Mesenchymal stem cell (in vitro differentiated cells and primary cell): Measurements from ENCODE around the gene ATG7.
"Not testable (repeated sequence)": the region's sequence is repeated elsewhere in the genome, so short reads cannot be mapped to it uniquely, and the experiment has no call there.

ENCODE experiments used
- DNase-seq: peaks from one replicate; pipeline ENCODE4 v3.0.0-alpha.2; 2013
- H2AFZ ChIP-seq: one replicate; pipeline ENCODE4 v1.6.1; 2013; ENCODE audit warnings: low read depth, mild to moderate bottlenecking, control low read depth, inconsistent platforms, low read length, moderate library complexity
- H2AK5ac ChIP-seq: 2 replicates; pipeline ENCODE4 v1.6.1; 2013; ENCODE audit warnings: low read length, moderate library complexity, mild to moderate bottlenecking, inconsistent platforms; ENCODE audit not compliant: severe bottlenecking
- H2BK120ac ChIP-seq: one replicate; pipeline ENCODE4 v1.6.1; 2013; ENCODE audit warnings: low read depth, mild to moderate bottlenecking, inconsistent platforms, low read length, moderate library complexity
- H2BK12ac ChIP-seq, 2 experiments: one replicate each; pipeline ENCODE4 v1.6.1; 2013; ENCODE audit warnings: inconsistent platforms in 2 of 2, low read length in 2 of 2, mild to moderate bottlenecking in 2 of 2, moderate library complexity in 2 of 2, control low read depth in 1 of 2
- H2BK15ac ChIP-seq: one replicate; pipeline ENCODE4 v1.6.1; 2013; ENCODE audit warnings: mild to moderate bottlenecking, low read depth, inconsistent platforms; ENCODE audit not compliant: poor library complexity, severe bottlenecking
- H2BK5ac ChIP-seq: 2 replicates; pipeline ENCODE4 v1.6.1; 2013; ENCODE audit warnings: low read depth, mild to moderate bottlenecking, low read length, control low read depth, inconsistent platforms; ENCODE audit not compliant: poor library complexity, severe bottlenecking
- H3K14ac ChIP-seq, 2 experiments: one replicate each; pipeline ENCODE4 v1.6.1; 2013; ENCODE audit warnings: inconsistent platforms in 2 of 2, low read length in 2 of 2, control low read depth in 1 of 2, mild to moderate bottlenecking in 1 of 2, moderate library complexity in 1 of 2
- H3K18ac ChIP-seq, 2 experiments: one replicate each; pipeline ENCODE4 v1.6.1; 2013; ENCODE audit warnings: inconsistent platforms in 2 of 2, low read length in 2 of 2, control low read depth in 1 of 2, low read depth in 1 of 2, mild to moderate bottlenecking in 1 of 2
- H3K23ac ChIP-seq, 2 experiments: one replicate each; pipeline ENCODE4 v1.6.1; 2013; ENCODE audit warnings: inconsistent platforms in 2 of 2, low read length in 2 of 2, mild to moderate bottlenecking in 2 of 2, moderate library complexity in 2 of 2, control low read depth in 1 of 2
- H3K27ac ChIP-seq: 2 replicates; pipeline ENCODE4 v1.5.1; 2013; ENCODE audit warnings: mild to moderate bottlenecking, moderate library complexity, low read length, control low read depth, inconsistent platforms; ENCODE audit not compliant: poor library complexity, severe bottlenecking
- H3K27me3 ChIP-seq, 2 experiments: 2 replicates each; pipeline versions ENCODE4 v1.6.1 to v1.7.0; 2013; ENCODE audit warnings: low read length in 2 of 2, mild to moderate bottlenecking in 2 of 2, moderate library complexity in 2 of 2, control low read depth in 1 of 2, inconsistent platforms in 1 of 2; ENCODE audit not compliant: control insufficient read depth in 1 of 2, insufficient read depth in 1 of 2
- H3K36me3 ChIP-seq, 2 experiments: 2 replicates each; pipeline versions ENCODE4 v1.6.1 to v1.7.0; 2013; ENCODE audit warnings: low read length in 2 of 2, control low read depth in 1 of 2, inconsistent platforms in 1 of 2, low read depth in 1 of 2, mild to moderate bottlenecking in 1 of 2; ENCODE audit not compliant: insufficient read depth in 2 of 2, control insufficient read depth in 1 of 2
- H3K4ac ChIP-seq, 2 experiments: one replicate each; pipeline ENCODE4 v1.6.1; 2013; ENCODE audit warnings: inconsistent platforms in 2 of 2, low read length in 2 of 2, mild to moderate bottlenecking in 2 of 2, moderate library complexity in 2 of 2, control low read depth in 1 of 2, low read depth in 1 of 2
- H3K4me1 ChIP-seq: 2 replicates; pipeline ENCODE4 v1.6.1; 2013; ENCODE audit warnings: low read depth, low read length, control low read depth; ENCODE audit not compliant: control insufficient read depth, insufficient read depth
- H3K4me2 ChIP-seq: 2 replicates; pipeline ENCODE4 v1.6.1; 2013; ENCODE audit warnings: low read length, mild to moderate bottlenecking, inconsistent platforms; ENCODE audit not compliant: poor library complexity, severe bottlenecking
- H3K4me3 ChIP-seq, 2 experiments: 2 replicates each; pipeline versions ENCODE4 v1.5.1 to v1.7.0; 2013; ENCODE audit warnings: low read length in 2 of 2, mild to moderate bottlenecking in 2 of 2, control low read depth in 1 of 2, low read depth in 1 of 2; ENCODE audit not compliant: insufficient read depth in 1 of 2
- H3K79me1 ChIP-seq: replicated peaks from 2 replicates; pipeline ENCODE4 v1.6.1; 2013; ENCODE audit warnings: mild to moderate bottlenecking, control low read depth, low read length, inconsistent platforms; ENCODE audit not compliant: poor library complexity, severe bottlenecking
- H3K9ac ChIP-seq: 2 replicates; pipeline ENCODE4 v1.7.0; 2013; ENCODE audit warnings: mild to moderate bottlenecking, low read length, moderate library complexity
- H3K9me3 ChIP-seq: 2 replicates; pipeline ENCODE4 v1.7.0; 2013; ENCODE audit warnings: mild to moderate bottlenecking, low read length; ENCODE audit not compliant: control insufficient read depth
- H4K8ac ChIP-seq: one replicate; pipeline ENCODE4 v1.6.1; 2013; ENCODE audit warnings: inconsistent platforms, mild to moderate bottlenecking, low read length, moderate library complexity
- H4K91ac ChIP-seq: one replicate; pipeline ENCODE4 v1.6.1; 2013; ENCODE audit warnings: mild to moderate bottlenecking, low read length, inconsistent platforms
- WGBS: methylation state at CpG from one replicate; pipeline ENCODE4 v1.1.7; 2013; ENCODE audit warnings: mixed read lengths; 5-methylcytosine and 5-hydroxymethylcytosine counted together

The ATG7 gene

DNA sequence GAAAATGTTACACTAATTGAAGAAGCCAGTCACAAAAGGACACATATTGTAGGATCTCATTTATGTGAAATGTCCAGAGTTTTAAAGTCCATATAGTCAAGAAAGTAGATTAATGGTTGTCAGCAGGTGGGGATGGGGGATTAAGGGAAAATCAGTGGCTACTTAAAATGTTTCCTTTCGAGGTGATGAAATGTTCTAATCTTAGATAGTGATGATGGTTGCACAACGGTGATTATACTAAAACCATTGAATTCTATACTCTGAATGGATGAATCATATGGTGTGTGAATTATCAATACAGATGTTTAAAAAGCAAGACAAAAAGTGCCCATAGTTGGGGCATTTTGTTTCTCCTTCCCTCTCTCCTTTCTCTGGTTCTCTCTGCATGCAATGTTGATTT, 164.6 kb downstream of the ATG7 start:
- 100% methylated on average over 1 of the region's 2 CpGs for WGBS
- H2BK15ac ChIP-seq = no peak overlapping the region
- H3K4me3 ChIP-seq = no peak overlapping the region
- H3K4me2 ChIP-seq = no peak overlapping the region
- no peak overlapping the region for H3K9ac ChIP-seq
- no peak overlapping the region for H3K23ac ChIP-seq
- no peak overlapping the region for H4K8ac ChIP-seq
- H3K36me3 ChIP-seq = no peaks in the 10 kb centered on the region
- no peak overlapping the region for H3K18ac ChIP-seq
- DNase-seq = no peak
- no peak overlapping the region for H4K91ac ChIP-seq
- no peak overlapping the region for H3K27ac ChIP-seq
- H2AFZ ChIP-seq = no peak overlapping the region
- H3K4ac ChIP-seq = no peak overlapping the region
- no peak overlapping the region for H2BK12ac ChIP-seq
- no peak overlapping the region for H2BK5ac ChIP-seq
- no peak overlapping the region for H2AK5ac ChIP-seq
- no peaks in the 10 kb centered on the region for H3K9me3 ChIP-seq
- peaks cover 3% of the 10 kb centered on the region for H3K4me1 ChIP-seq
- H3K14ac ChIP-seq = no peak overlapping the region
- no peak overlapping the region for H2BK120ac ChIP-seq
- peaks cover 9% of the 10 kb centered on the region for H3K79me1 ChIP-seq
- no peaks in the 10 kb centered on the region for H3K27me3 ChIP-seq

DNA sequence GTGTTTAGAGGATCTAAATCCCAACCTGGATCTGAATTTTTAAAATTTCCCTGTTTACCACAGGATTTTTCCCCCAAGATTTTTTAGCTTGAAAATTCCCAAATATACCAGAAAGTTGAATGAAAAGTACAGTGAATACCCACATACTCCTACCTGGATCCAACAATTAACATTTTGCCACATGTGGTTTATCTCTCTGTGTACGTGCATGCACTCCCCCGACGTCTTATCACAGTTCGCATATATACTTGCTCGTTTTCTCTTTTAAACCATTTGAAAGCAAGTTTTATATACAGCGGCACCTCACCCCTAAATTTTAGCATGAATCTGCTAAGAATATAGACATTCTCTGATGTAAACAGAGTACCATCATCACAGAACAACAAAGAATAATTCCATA, 165.3 kb downstream of the ATG7 start:
- Histone ChIP-seq H3K4me2 (no peak overlapping the region), H3K27me3 (no peaks in the 10 kb centered on the region), H3K9ac (no peak overlapping the region), H2AFZ (no peak overlapping the region), H4K91ac (no peak overlapping the region), H4K8ac (no peak overlapping the region), H3K14ac (no peak overlapping the region), H2BK120ac (no peak overlapping the region), H3K4ac (no peak overlapping the region), H3K4me3 (no peak overlapping the region), H3K36me3 (no peaks in the 10 kb centered on the region), H2BK15ac (no peak overlapping the region), H2BK5ac (no peak overlapping the region), H2BK12ac (no peak overlapping the region), H3K18ac (no peak overlapping the region), H3K27ac (no peak overlapping the region), H3K9me3 (no peaks in the 10 kb centered on the region), H3K23ac (no peak overlapping the region), H2AK5ac (no peak overlapping the region), H3K79me1 (peaks cover 7% of the 10 kb centered on the region), H3K4me1 (peaks cover 3% of the 10 kb centered on the region)
- no peak for DNase-seq
- 98% methylated on average over 6 of the region's 6 CpGs for WGBS

DNA sequence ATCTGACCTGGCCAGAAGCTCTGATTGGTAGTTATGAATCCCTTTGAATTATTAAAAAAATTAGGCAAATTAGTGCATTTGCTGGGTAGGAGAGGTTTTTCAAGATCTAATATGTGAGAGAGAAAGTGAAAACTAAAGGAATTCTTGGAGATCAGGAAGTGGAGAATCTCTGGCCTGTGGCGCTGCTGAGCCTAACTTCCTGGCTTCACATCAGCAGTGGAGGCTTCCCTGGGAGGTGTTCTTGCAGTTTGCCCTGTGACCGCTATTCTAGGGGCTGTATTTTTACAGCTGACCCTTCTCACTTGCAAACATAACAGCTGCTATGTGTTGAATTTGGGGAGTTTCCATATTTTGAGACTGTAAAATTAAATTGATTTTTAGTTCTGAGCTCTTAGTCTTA, 166.4 kb downstream of the ATG7 start:
- Histone ChIP-seq H3K79me1 (peaks cover 4% of the 10 kb centered on the region), H3K4me1 (peaks cover 3% of the 10 kb centered on the region), H4K91ac (no peak overlapping the region), H3K4me3 (no peak overlapping the region), H3K4me2 (no peak overlapping the region), H2BK120ac (no peak overlapping the region), H3K14ac (no peak overlapping the region), H2BK12ac (no peak overlapping the region), H3K18ac (no peak overlapping the region), H3K27ac (peak overlapping the region; percentile 30), H2BK5ac (no peak overlapping the region), H3K9ac (peak overlapping the region; percentile 78), H3K23ac (no peak overlapping the region), H4K8ac (no peak overlapping the region), H2AFZ (no peak overlapping the region), H3K9me3 (no peaks in the 10 kb centered on the region), H2AK5ac (no peak overlapping the region), H3K4ac (no peak overlapping the region), H3K36me3 (no peaks in the 10 kb centered on the region), H2BK15ac (no peak overlapping the region), H3K27me3 (no peaks in the 10 kb centered on the region)
- 42% methylated on average over 1 of the region's 2 CpGs for WGBS
- peak; percentile 58 for DNase-seq

DNA sequence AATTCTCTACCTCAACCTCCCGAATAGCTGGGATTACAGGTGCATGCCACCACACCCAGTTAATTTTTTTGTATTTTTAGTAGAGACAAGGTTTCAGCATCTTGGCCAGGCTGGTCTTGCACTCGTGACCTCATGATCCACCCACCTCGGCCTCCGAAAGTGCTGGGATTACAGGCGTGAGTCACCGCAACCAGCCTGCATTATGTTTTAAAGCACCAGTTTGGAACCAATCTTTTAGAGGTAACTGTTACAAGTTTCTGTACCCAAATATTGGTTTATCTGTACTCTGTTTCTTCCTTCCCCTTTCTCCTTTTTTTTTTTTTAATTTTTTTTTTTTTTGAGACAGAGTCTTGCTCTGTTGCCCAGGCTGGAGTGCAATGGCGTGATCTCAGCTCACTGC, 169.1 kb downstream of the ATG7 start:
- 63% methylated on average over 6 of the region's 7 CpGs for WGBS
- not testable (repeated sequence) for H4K8ac ChIP-seq, H3K4me2 ChIP-seq, H2BK12ac ChIP-seq, H2AK5ac ChIP-seq, H4K91ac ChIP-seq, H3K9me3 ChIP-seq, H3K14ac ChIP-seq, H3K27ac ChIP-seq, H2BK5ac ChIP-seq, H3K4ac ChIP-seq, H3K9ac ChIP-seq, H3K4me1 ChIP-seq, DNase-seq, H2AFZ ChIP-seq, H3K27me3 ChIP-seq, H3K79me1 ChIP-seq, H3K23ac ChIP-seq, H3K18ac ChIP-seq, H2BK15ac ChIP-seq, H2BK120ac ChIP-seq, H3K4me3 ChIP-seq, H3K36me3 ChIP-seq
